HG03196 (cell line): ENCODE measurements around the gene POU3F3.

ENCODE experiments used
- ATAC-seq: cut with Tn5 transposase; IDR thresholded peaks from one replicate; pipeline ENCODE4 v1.9.1; 2021; ENCODE audit not compliant: unreplicated experiment

Gene POU3F3

DNA sequence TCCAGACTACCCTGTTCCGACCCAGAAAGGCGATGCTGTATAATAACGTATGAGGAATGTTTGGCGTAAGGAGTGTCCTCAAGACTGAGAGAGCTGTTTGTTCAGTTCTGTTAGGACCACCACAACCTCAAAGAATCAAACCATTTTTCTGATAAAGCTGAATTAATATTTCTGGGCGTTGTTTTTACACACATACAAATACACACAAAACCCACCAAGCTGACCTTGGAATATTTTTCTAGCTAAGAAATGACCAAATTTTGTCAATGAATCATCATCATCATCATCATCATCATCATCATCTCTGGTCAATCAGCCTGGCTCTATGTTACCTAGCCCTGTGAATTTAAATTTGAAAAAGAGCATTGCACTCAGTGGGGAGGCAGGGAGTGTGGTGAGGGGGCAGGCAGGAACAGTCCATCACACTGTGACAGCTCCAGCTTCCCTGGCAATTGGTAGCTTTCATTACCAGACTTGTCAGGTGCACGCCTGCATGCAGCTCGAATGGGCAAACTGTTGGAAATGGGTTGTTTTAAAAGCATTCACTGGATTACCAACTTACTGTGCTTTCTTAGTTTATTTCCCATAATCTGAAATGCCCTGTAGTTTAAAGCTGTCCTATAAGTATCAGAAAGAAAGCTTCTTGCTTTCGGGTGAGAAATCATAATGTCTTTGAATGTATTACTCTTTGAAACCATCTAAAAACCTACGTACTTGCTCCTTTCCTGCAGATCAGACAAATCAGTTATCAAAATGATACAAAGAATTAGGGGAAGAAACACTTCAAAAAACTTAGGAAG is 6.9 kb upstream of the POU3F3 start:
- ATAC-seq: no peak

GRCh38 chr2:104847586-104848160 is 6.2 kb upstream of the POU3F3 start:
- ATAC-seq: no peak

DNA sequence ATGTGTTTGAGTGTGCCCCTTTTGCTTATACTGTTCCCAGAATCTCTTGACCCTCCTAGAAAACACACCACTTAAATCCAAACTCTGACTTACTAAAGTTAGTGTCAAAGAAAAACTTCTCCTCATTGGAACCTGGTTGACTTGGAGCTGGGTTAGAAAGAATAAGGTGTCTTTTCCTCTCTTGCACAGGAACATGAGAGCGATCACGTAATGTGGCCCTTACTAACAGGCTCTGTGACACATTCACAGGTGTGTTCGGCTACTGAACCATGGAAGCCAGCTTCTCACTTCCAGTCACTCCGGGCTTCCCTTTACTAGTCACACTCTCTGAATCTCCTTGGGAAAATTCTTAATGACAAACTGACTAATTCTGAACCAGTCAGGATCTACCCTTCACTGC is 5.4 kb upstream of the POU3F3 start:
- no peak for ATAC-seq

GRCh38 chr2:104849101-104849500 is 4.8 kb upstream of the POU3F3 start:
- ATAC-seq: no peak

GRCh38 chr2:104849618-104850141 is 4.2 kb upstream of the POU3F3 start:
- ATAC-seq: no peak

DNA sequence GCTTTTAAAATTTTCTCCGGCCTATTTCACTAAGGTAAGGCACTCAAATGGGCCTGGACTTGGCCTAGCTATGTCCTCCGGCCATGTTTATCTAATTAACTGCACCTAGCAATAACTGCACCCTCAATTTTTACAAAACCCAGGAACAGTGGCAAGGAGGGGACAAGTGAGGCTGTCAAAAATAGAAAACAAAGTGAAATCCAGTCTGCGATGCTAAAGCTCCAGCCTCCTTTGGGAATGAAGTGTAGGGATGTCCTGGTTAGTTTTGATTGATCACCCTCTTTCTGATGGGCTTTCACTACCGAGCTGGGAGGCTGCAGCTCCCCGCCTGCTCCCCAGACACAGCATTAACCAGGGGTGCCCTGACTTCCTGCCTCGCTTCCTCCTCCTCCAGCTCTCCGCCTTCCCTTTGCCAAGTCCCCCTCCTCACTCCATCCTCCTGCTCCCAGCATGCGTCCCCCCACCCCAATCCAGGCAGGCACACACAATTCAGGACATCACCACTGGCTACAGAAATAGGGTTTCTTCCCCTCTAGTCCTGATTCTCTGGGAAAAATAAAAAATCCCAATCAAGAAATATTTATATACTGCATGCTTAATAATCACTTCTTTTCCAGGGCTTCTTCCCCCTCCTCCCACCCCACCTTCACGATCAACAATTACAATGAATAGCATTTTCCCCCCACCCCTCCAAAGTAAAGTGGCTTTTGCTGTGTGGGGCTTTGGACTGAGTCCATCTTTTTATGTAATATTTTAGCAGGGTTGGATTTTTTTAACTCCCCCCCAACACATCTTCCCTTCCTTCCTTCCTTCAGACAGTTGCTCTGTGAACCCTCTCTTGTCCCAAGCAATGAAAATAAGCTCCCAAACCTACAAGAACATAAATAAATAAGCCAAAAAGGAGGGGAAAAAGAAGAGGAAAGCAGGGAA is 3.3 kb upstream of the POU3F3 start:
- ATAC-seq: no peak

- ATAC-seq: no peak
Measured at GRCh38 chr2:104851291-104852089, 2.4 kb upstream of the POU3F3 start.

GRCh38 chr2:104852090-104852666 is 1.7 kb upstream of the POU3F3 start:
- no peak for ATAC-seq

DNA sequence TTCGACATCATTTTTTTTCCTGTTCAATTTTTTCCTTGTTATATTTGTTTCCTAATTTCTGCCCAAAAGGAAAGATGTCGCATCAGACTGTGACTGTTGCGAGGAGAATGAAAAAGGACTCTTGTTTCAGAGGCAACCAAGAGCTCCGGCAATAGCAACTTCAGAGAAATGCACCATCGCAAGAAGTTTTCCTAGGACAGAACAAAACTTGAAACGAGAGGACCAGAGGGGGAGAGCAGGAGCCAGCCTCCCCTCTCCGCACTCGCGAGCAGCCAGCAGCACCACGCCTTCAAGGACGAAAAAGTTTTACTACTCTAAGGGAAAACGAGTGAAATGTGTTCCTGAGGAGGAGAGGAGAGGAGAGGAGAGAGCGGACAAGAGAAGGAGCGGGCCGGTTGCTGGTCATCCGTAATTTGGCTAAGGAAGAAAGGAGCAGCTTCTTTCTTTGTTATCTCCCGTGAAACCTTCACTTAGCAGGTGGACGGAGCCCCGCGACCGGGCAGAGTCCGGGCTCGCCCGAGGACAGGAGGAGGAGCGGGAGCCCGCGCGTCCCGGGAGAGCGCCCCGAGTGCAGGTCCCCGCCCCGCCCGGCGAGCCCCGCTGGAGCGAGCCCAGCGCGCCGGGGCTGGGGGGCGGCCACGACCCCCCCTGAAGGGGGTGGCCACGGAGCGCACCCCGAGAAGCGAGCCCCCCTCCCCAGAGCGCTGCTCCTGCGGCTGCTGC is 744 bp downstream of the POU3F3 start:
- ATAC-seq: no peak

DNA sequence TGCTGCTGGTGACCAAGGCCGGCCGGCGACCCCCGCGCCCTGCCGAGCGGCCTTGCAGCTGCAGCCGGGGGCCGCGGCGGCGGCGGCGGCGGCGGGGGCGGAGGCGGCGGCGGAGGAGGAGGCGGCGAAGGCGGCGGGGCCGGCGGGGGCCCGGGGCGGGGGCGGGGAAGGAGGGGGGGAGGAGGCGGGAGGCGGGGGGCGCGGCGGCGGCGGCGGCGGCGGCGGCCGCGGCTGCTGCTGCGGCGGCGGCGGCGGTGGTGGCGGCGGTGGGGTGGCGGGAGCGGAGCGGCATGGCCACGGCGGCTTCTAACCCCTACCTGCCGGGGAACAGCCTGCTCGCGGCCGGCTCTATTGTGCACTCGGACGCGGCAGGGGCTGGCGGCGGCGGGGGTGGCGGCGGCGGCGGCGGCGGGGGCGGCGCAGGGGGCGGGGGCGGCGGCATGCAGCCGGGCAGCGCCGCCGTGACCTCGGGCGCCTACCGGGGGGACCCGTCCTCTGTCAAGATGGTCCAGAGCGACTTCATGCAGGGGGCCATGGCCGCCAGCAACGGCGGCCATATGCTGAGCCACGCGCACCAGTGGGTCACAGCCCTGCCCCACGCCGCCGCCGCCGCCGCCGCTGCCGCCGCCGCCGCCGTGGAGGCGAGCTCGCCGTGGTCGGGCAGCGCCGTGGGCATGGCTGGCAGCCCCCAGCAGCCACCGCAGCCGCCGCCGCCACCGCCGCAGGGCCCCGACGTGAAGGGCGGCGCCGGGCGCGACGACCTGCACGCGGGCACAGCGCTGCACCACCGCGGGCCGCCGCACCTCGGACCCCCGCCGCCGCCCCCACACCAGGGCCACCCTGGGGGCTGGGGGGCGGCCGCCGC is 1.5 kb downstream of the POU3F3 start:
- no peak for ATAC-seq

DNA sequence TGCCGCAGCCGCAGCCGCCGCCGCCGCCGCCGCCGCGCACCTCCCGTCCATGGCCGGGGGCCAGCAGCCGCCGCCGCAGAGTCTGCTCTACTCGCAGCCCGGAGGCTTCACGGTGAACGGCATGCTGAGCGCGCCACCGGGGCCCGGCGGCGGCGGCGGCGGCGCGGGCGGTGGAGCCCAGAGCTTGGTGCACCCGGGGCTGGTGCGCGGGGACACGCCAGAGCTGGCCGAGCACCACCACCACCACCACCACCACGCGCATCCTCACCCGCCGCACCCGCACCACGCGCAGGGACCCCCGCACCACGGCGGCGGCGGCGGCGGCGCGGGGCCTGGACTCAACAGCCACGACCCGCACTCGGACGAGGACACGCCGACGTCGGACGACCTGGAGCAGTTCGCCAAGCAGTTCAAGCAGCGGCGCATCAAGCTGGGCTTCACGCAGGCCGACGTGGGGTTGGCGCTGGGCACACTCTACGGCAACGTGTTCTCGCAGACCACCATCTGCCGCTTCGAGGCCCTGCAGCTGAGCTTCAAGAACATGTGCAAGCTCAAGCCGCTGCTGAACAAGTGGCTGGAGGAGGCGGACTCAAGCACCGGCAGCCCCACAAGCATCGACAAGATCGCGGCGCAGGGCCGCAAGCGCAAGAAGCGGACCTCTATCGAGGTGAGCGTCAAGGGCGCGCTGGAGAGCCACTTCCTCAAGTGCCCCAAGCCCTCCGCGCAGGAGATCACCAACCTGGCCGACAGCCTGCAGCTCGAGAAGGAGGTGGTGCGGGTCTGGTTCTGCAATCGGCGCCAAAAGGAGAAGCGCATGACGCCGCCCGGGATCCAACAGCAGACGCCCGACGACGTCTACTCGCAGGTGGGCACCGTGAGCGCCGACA is 2.4 kb downstream of the POU3F3 start:
- no peak for ATAC-seq

- no peak for ATAC-seq
Measured at GRCh38 chr2:104856973-104857261, 3.0 kb downstream of the POU3F3 start.

DNA sequence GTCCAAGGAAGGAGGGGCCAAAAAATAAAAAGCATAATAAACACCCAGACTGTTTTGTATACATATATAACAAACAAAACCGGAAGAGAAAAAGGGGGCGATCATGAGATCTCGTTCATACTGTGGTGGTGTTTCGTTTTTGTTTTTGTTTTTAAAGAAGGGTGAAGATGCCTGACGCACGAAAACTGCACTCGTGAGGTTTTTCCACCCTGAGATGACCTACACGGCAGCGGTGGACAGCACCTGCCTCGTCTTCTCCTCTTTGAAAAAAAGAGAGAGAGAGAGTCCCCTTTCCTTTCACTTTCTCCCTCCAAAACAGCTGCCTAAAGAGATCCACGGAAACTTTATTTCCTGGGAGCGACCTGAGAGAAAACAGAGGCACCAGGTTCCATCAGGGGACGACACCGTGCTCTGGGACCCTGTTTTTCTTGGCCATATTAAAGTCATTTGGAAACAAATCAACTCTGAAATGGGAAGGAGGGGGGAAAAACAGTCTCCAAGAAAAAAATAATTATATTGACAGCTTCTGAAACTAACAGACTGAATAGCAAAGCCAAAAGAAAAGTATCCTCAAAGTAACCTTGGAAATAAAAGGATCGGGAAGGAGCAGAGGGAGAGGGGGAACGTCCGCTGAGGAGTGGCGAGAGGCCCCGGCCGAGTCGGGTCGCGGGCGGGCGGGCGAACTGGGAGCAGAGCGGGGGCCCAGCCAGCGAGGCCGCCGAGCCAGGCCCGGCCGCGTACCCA is 3.5 kb downstream of the POU3F3 start:
- no peak for ATAC-seq

GRCh38 chr2:104858006-104858978 is 4.4 kb downstream of the POU3F3 start:
- no peak for ATAC-seq

- ATAC-seq: no peak
Measured at GRCh38 chr2:104859291-104859765, 5.4 kb downstream of the POU3F3 start.
